ENCODE measurements around the gene IGSF21. TPM values are rescaled to one million over a fixed set of nuclear protein-coding genes. Genes with fewer than 3 reads are reported as not detected.

The IGSF21 gene
- polyA plus RNA-seq = 0.54 TPM
- long read RNA-seq, donor 1 = 0 reads
- long read RNA-seq, donor 2, partial matches to known transcripts = 0 of 1 reads
- long read RNA-seq, donor 2, other reads (novel, unspliced or antisense) = 0 of 1 reads
- long read RNA-seq, donor 3 = 0 reads
- long read RNA-seq, donor 4 = 0 reads
- long read RNA-seq, donor 5, partial matches to known transcripts = 0 of 1 reads
- long read RNA-seq, donor 5, other reads (novel, unspliced or antisense) = 0 of 1 reads
- long read RNA-seq, donor 6, partial matches to known transcripts = 0 of 1 reads
- long read RNA-seq, donor 6, other reads (novel, unspliced or antisense) = 0 of 1 reads
- long read RNA-seq, donor 7 = 0 reads
- long read RNA-seq, donor 8 = 0 reads
- long read RNA-seq, donor 9 = 0 reads
- long read RNA-seq, donor 10, partial matches to known transcripts = 0 of 1 reads
- long read RNA-seq, donor 10, other reads (novel, unspliced or antisense) = 0 of 1 reads
- long read RNA-seq, donor 11 = 0 reads

GRCh38 chr1:18107369-18108298, at the start of gene IGSF21:
IGSF21 (plus strand) TSS chr1:18107798; CDS start chr1:18108129, 331 bp downstream.
- H3K27me3 ChIP-seq (ENCODE audit: control insufficient read depth, insufficient read depth, low read length) = peaks cover 82% of the 10 kb centered on the region
- no peak for DNase-seq
- H3K4me1 ChIP-seq (ENCODE audit: control insufficient read depth, insufficient read depth, low read length) = no peaks in the 10 kb centered on the region
- WGBS (ENCODE audit: insufficient coverage, low lambda C conversion rate) = no CpG with 5 or more reads among the region's 108 CpGs
- H3K4me3 ChIP-seq (ENCODE audit: low read length) = no peak within 1 kb of the TSS
- H3K9me3 ChIP-seq (ENCODE audit: control insufficient read depth, low read depth, low read length) = peaks cover 10% of the 10 kb centered on the region
- H3K27ac ChIP-seq (ENCODE audit: low read length) = no peak within 1 kb of the TSS
- H3K36me3 ChIP-seq (ENCODE audit: control insufficient read depth, insufficient read depth, low read length) = no peaks in the 10 kb centered on the region

DNA sequence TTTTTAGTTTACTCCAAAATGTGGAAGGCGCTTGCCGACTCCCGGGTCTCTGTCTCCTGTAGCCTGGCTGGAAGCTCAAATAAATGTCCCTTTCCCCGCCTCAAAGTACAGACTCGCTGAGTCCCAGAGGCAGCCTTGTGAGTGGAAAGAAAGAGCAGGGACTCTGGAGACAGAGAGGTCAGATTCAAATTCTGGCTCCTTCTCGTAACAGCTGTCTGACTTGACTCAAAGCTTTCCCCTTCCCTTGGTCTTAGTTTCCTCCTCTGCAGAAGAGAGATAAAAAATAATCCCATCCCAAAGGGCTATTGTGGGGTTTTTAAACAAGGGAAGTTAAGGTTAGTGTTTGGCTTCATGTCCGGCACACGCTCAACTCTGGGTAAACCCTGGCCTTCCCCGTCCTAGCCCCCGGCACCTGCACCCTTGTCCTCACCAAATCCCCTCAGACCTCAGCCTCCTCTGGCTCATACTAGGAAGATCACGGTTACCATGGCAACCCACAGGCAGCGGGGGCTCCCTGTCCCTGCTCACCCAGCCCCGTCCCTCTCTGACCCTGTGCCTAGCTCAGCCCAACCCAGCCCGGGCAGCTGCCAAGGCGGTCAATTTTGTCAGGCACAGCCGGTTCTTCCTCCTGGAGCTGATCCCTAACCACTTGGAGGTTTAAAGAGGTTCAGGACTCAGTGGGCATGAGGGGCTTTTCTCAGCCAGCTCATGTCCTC, 49.2 kb upstream of the IGSF21 start:
- no CpG with 5 or more reads among the region's 16 CpGs for WGBS (ENCODE audit: insufficient coverage, low lambda C conversion rate)
- no peak overlapping the region for H3K27ac ChIP-seq (ENCODE audit: low read length)
- no peaks in the 10 kb centered on the region for H3K4me1 ChIP-seq (ENCODE audit: control insufficient read depth, insufficient read depth, low read length)
- no peaks in the 10 kb centered on the region for H3K36me3 ChIP-seq (ENCODE audit: control insufficient read depth, insufficient read depth, low read length)
- H3K9me3 ChIP-seq (ENCODE audit: control insufficient read depth, low read depth, low read length) = no peaks in the 10 kb centered on the region
- DNase-seq = no peak
- peaks cover 8% of the 10 kb centered on the region for H3K27me3 ChIP-seq (ENCODE audit: control insufficient read depth, insufficient read depth, low read length)
- no peak overlapping the region for H3K4me3 ChIP-seq (ENCODE audit: low read length)

GRCh38 chr1:18058981-18059605, 48.5 kb upstream of the IGSF21 start:
- no peak for DNase-seq
- H3K27ac ChIP-seq (ENCODE audit: low read length) = no peak overlapping the region
- H3K9me3 ChIP-seq (ENCODE audit: control insufficient read depth, low read depth, low read length) = no peaks in the 10 kb centered on the region
- no peaks in the 10 kb centered on the region for H3K4me1 ChIP-seq (ENCODE audit: control insufficient read depth, insufficient read depth, low read length)
- H3K4me3 ChIP-seq (ENCODE audit: low read length) = no peak overlapping the region
- WGBS (ENCODE audit: insufficient coverage, low lambda C conversion rate) = no CpG with 5 or more reads among the region's 7 CpGs
- H3K27me3 ChIP-seq (ENCODE audit: control insufficient read depth, insufficient read depth, low read length) = peaks cover 8% of the 10 kb centered on the region
- H3K36me3 ChIP-seq (ENCODE audit: control insufficient read depth, insufficient read depth, low read length) = no peaks in the 10 kb centered on the region

- Histone ChIP-seq H3K27ac (ENCODE audit: low read length) (no peak overlapping the region), H3K4me1 (ENCODE audit: control insufficient read depth, insufficient read depth, low read length) (no peaks in the 10 kb centered on the region), H3K27me3 (ENCODE audit: control insufficient read depth, insufficient read depth, low read length) (peaks cover 13% of the 10 kb centered on the region), H3K36me3 (ENCODE audit: control insufficient read depth, insufficient read depth, low read length) (no peaks in the 10 kb centered on the region), H3K9me3 (ENCODE audit: control insufficient read depth, low read depth, low read length) (no peaks in the 10 kb centered on the region), H3K4me3 (ENCODE audit: low read length) (no peak overlapping the region)
- WGBS (ENCODE audit: insufficient coverage, low lambda C conversion rate) = 93% methylated on average over 11 of the region's 14 CpGs
- no peak for DNase-seq
Measured at GRCh38 chr1:18060366-18060765, 47.2 kb upstream of the IGSF21 start.

GRCh38 chr1:18062185-18062584, 45.4 kb upstream of the IGSF21 start:
- Histone ChIP-seq H3K36me3 (ENCODE audit: control insufficient read depth, insufficient read depth, low read length) (no peaks in the 10 kb centered on the region), H3K9me3 (ENCODE audit: control insufficient read depth, low read depth, low read length) (no peaks in the 10 kb centered on the region), H3K27ac (ENCODE audit: low read length) (no peak overlapping the region), H3K27me3 (ENCODE audit: control insufficient read depth, insufficient read depth, low read length) (peaks cover 24% of the 10 kb centered on the region), H3K4me3 (ENCODE audit: low read length) (no peak overlapping the region), H3K4me1 (ENCODE audit: control insufficient read depth, insufficient read depth, low read length) (no peaks in the 10 kb centered on the region)
- DNase-seq = no peak
- WGBS (ENCODE audit: insufficient coverage, low lambda C conversion rate) = no CpG with 5 or more reads among the region's 3 CpGs

- Histone ChIP-seq H3K9me3 (ENCODE audit: control insufficient read depth, low read depth, low read length) (no peaks in the 10 kb centered on the region), H3K4me1 (ENCODE audit: control insufficient read depth, insufficient read depth, low read length) (no peaks in the 10 kb centered on the region), H3K27ac (ENCODE audit: low read length) (no peak overlapping the region), H3K27me3 (ENCODE audit: control insufficient read depth, insufficient read depth, low read length) (peaks cover 16% of the 10 kb centered on the region), H3K36me3 (ENCODE audit: control insufficient read depth, insufficient read depth, low read length) (no peaks in the 10 kb centered on the region), H3K4me3 (ENCODE audit: low read length) (no peak overlapping the region)
- WGBS (ENCODE audit: insufficient coverage, low lambda C conversion rate) = no CpG with 5 or more reads among the region's 7 CpGs
- peak in 1 of 2 donors; percentile 7 for DNase-seq
Measured at GRCh38 chr1:18064534-18064933, 43.1 kb upstream of the IGSF21 start.

GRCh38 chr1:18066576-18066975, 41.0 kb upstream of the IGSF21 start:
- Histone ChIP-seq H3K4me1 (ENCODE audit: control insufficient read depth, insufficient read depth, low read length) (no peaks in the 10 kb centered on the region), H3K4me3 (ENCODE audit: low read length) (no peak overlapping the region), H3K36me3 (ENCODE audit: control insufficient read depth, insufficient read depth, low read length) (no peaks in the 10 kb centered on the region), H3K27ac (ENCODE audit: low read length) (no peak overlapping the region), H3K9me3 (ENCODE audit: control insufficient read depth, low read depth, low read length) (no peaks in the 10 kb centered on the region), H3K27me3 (ENCODE audit: control insufficient read depth, insufficient read depth, low read length) (peaks cover 16% of the 10 kb centered on the region)
- DNase-seq = no peak
- no CpG with 5 or more reads among the region's 5 CpGs for WGBS (ENCODE audit: insufficient coverage, low lambda C conversion rate)

GRCh38 chr1:18069903-18070302, 37.7 kb upstream of the IGSF21 start:
- WGBS (ENCODE audit: insufficient coverage, low lambda C conversion rate) = no CpG with 5 or more reads among the region's 4 CpGs
- no peaks in the 10 kb centered on the region for H3K36me3 ChIP-seq (ENCODE audit: control insufficient read depth, insufficient read depth, low read length)
- H3K9me3 ChIP-seq (ENCODE audit: control insufficient read depth, low read depth, low read length) = no peaks in the 10 kb centered on the region
- no peak overlapping the region for H3K4me3 ChIP-seq (ENCODE audit: low read length)
- H3K27me3 ChIP-seq (ENCODE audit: control insufficient read depth, insufficient read depth, low read length) = peaks cover 13% of the 10 kb centered on the region
- H3K27ac ChIP-seq (ENCODE audit: low read length) = no peak overlapping the region
- no peaks in the 10 kb centered on the region for H3K4me1 ChIP-seq (ENCODE audit: control insufficient read depth, insufficient read depth, low read length)
- no peak for DNase-seq

DNA sequence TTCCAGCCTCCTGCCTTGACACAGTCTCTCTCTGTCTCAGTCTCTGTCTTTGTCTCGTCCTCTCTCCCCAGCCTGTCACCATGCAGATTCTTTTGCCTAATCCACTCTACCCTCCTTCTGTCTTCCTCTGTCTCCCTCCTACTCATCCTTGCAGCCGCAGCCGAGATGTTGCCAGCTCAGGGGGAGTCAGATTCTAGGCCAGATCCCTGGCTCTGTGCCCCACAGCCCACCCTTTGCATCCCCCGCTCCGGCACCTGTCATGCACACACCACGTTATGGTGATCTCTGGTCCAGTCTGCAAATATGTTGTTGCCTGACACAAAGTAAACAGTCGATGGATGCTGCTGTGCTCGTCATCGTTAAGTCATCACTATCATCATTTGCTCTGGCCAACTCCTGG, 35.5 kb upstream of the IGSF21 start:
- Histone ChIP-seq H3K4me3 (ENCODE audit: low read length) (no peak overlapping the region), H3K4me1 (ENCODE audit: control insufficient read depth, insufficient read depth, low read length) (no peaks in the 10 kb centered on the region), H3K36me3 (ENCODE audit: control insufficient read depth, insufficient read depth, low read length) (no peaks in the 10 kb centered on the region), H3K27me3 (ENCODE audit: control insufficient read depth, insufficient read depth, low read length) (no peaks in the 10 kb centered on the region), H3K27ac (ENCODE audit: low read length) (no peak overlapping the region), H3K9me3 (ENCODE audit: control insufficient read depth, low read depth, low read length) (no peaks in the 10 kb centered on the region)
- no peak for DNase-seq
- WGBS (ENCODE audit: insufficient coverage, low lambda C conversion rate) = 60% methylated on average over 1 of the region's 9 CpGs

Data from large intestine (tissue), 12 donors.